ENCODE results near the gene UMAD1.

Gene UMAD1

GRCh38 chr7:7640221-7641128 lies at the start of gene UMAD1:
Gene UMAD1, plus strand, starts transcription at chr7:7640752. Its CDS starts 32,620 bp downstream, at chr7:7673372.
- H3K27ac ChIP-seq (ENCODE audit: poor library complexity, severe bottlenecking), result peak within 1 kb of the TSS; percentile 46
- H3K9me3 ChIP-seq (ENCODE audit: severe bottlenecking), result no peaks in the 10 kb centered on the region
- TF ChIP-seq CTCF (IDR thresholded peaks at IDR 0.05; ENCODE audit: poor library complexity, severe bottlenecking), result no peak
- H3K27me3 ChIP-seq (ENCODE audit: insufficient read depth, poor library complexity, severe bottlenecking), result no peaks in the 10 kb centered on the region
- peaks cover 19% of the 10 kb centered on the region for H3K36me3 ChIP-seq (ENCODE audit: low read depth)
- peak within 1 kb of the TSS; percentile 58 for H3K4me3 ChIP-seq (ENCODE audit: severe bottlenecking)
- H3K4me1 ChIP-seq (ENCODE audit: insufficient read depth, poor library complexity, severe bottlenecking), result no peaks in the 10 kb centered on the region
- DNase-seq (ENCODE audit: low spot score), result peak; percentile 99
- peak; percentile 96 for ATAC-seq (ENCODE audit: low read depth)

- H3K4me3 ChIP-seq (ENCODE audit: severe bottlenecking), result no peak overlapping the region
- peak; percentile 36 for TF ChIP-seq CTCF (IDR thresholded peaks at IDR 0.05; ENCODE audit: poor library complexity, severe bottlenecking)
- no peaks in the 10 kb centered on the region for H3K9me3 ChIP-seq (ENCODE audit: severe bottlenecking)
- ATAC-seq (ENCODE audit: low read depth) (no peak), DNase-seq (ENCODE audit: low spot score) (no peak)
- no peaks in the 10 kb centered on the region for H3K27me3 ChIP-seq (ENCODE audit: insufficient read depth, poor library complexity, severe bottlenecking)
- H3K27ac ChIP-seq (ENCODE audit: poor library complexity, severe bottlenecking), result no peak overlapping the region
- no peaks in the 10 kb centered on the region for H3K4me1 ChIP-seq (ENCODE audit: insufficient read depth, poor library complexity, severe bottlenecking)
- H3K36me3 ChIP-seq (ENCODE audit: low read depth), result peaks cover 51% of the 10 kb centered on the region
These were observed 45.1 kb upstream of the UMAD1 start for GRCh38 chr7:7595451-7595850.

- no peaks in the 10 kb centered on the region for H3K27me3 ChIP-seq (ENCODE audit: insufficient read depth, poor library complexity, severe bottlenecking)
- ATAC-seq (ENCODE audit: low read depth) (no peak), DNase-seq (ENCODE audit: low spot score) (no peak)
- TF ChIP-seq CTCF (IDR thresholded peaks at IDR 0.05; ENCODE audit: poor library complexity, severe bottlenecking), result no peak
- no peak overlapping the region for H3K4me3 ChIP-seq (ENCODE audit: severe bottlenecking)
- H3K4me1 ChIP-seq (ENCODE audit: insufficient read depth, poor library complexity, severe bottlenecking), result no peaks in the 10 kb centered on the region
- peaks cover 46% of the 10 kb centered on the region for H3K36me3 ChIP-seq (ENCODE audit: low read depth)
- H3K9me3 ChIP-seq (ENCODE audit: severe bottlenecking), result no peaks in the 10 kb centered on the region
- no peak overlapping the region for H3K27ac ChIP-seq (ENCODE audit: poor library complexity, severe bottlenecking)
These were observed 44.4 kb upstream of the UMAD1 start for GRCh38 chr7:7596176-7596575.

GRCh38 chr7:7607010-7607409 lies 33.5 kb upstream of the UMAD1 start:
- no peaks in the 10 kb centered on the region for H3K27me3 ChIP-seq (ENCODE audit: insufficient read depth, poor library complexity, severe bottlenecking)
- no peak overlapping the region for H3K4me3 ChIP-seq (ENCODE audit: severe bottlenecking)
- peaks cover 21% of the 10 kb centered on the region for H3K36me3 ChIP-seq (ENCODE audit: low read depth)
- H3K9me3 ChIP-seq (ENCODE audit: severe bottlenecking), result no peaks in the 10 kb centered on the region
- ATAC-seq (ENCODE audit: low read depth) (no peak), DNase-seq (ENCODE audit: low spot score) (no peak)
- no peak for TF ChIP-seq CTCF (IDR thresholded peaks at IDR 0.05; ENCODE audit: poor library complexity, severe bottlenecking)
- no peak overlapping the region for H3K27ac ChIP-seq (ENCODE audit: poor library complexity, severe bottlenecking)
- H3K4me1 ChIP-seq (ENCODE audit: insufficient read depth, poor library complexity, severe bottlenecking), result no peaks in the 10 kb centered on the region

- H3K4me3 ChIP-seq (ENCODE audit: severe bottlenecking), result no peak overlapping the region
- H3K9me3 ChIP-seq (ENCODE audit: severe bottlenecking), result no peaks in the 10 kb centered on the region
- no peaks in the 10 kb centered on the region for H3K4me1 ChIP-seq (ENCODE audit: insufficient read depth, poor library complexity, severe bottlenecking)
- DNase-seq (ENCODE audit: low spot score) (no peak), ATAC-seq (ENCODE audit: low read depth) (no peak)
- TF ChIP-seq CTCF (IDR thresholded peaks at IDR 0.05; ENCODE audit: poor library complexity, severe bottlenecking), result no peak
- no peak overlapping the region for H3K27ac ChIP-seq (ENCODE audit: poor library complexity, severe bottlenecking)
- H3K36me3 ChIP-seq (ENCODE audit: low read depth), result peaks cover 21% of the 10 kb centered on the region
- peaks cover 3% of the 10 kb centered on the region for H3K27me3 ChIP-seq (ENCODE audit: insufficient read depth, poor library complexity, severe bottlenecking)
These were observed 31.2 kb upstream of the UMAD1 start for GRCh38 chr7:7609330-7609729.
